AG10803 (cell line): Measurements from ENCODE around the gene PRELID2.

ENCODE experiments used
- DNase-seq: peaks from one replicate; pipeline ENCODE4 v3.0.0; 2010; ENCODE audit warnings: low read depth
- H3K4me3 ChIP-seq: 2 replicates; pipeline ENCODE4 v1.5.1; 2011; ENCODE audit warnings: mild to moderate bottlenecking, low read length, control low read depth
- CTCF ChIP-seq: conservative IDR thresholded peaks from 2 replicates; pipeline ENCODE4 v1.5.1; 2011; ENCODE audit warnings: mild to moderate bottlenecking, low read length, control low read depth, inconsistent platforms

The PRELID2 gene

GRCh38 chr5:145811834-145812625, 23.1 kb downstream of the PRELID2 start:
- peak; percentile 61 for DNase-seq
- peak; percentile 50 for TF ChIP-seq CTCF

GRCh38 chr5:145806923-145807322, 28.2 kb downstream of the PRELID2 start:
- no peak for DNase-seq
- no peak for TF ChIP-seq CTCF
- no peak overlapping the region for H3K4me3 ChIP-seq

More at GRCh38 chr5:145811834-145812625, 23.1 kb downstream of the PRELID2 start:
- no peak overlapping the region for H3K4me3 ChIP-seq

GRCh38 chr5:145805819-145806218, 29.3 kb downstream of the PRELID2 start:
- no peak for DNase-seq
- no peak overlapping the region for H3K4me3 ChIP-seq
- TF ChIP-seq CTCF = no peak

GRCh38 chr5:145804701-145805100, 30.4 kb downstream of the PRELID2 start:
- DNase-seq = no peak
- H3K4me3 ChIP-seq = no peak overlapping the region
- no peak for TF ChIP-seq CTCF

GRCh38 chr5:145803112-145804004, 31.8 kb downstream of the PRELID2 start:
- TF ChIP-seq CTCF = no peak
- no peak overlapping the region for H3K4me3 ChIP-seq
- no peak for DNase-seq

GRCh38 chr5:145801195-145801594, 33.9 kb downstream of the PRELID2 start:
- no peak for TF ChIP-seq CTCF
- no peak for DNase-seq
- H3K4me3 ChIP-seq = no peak overlapping the region
